Measurements from ENCODE around the gene SVIL.
A peak's percentile ranks its signal among the peaks of the same experiment; 100 is the strongest.
"Not testable (repeated sequence)": the region's sequence is repeated elsewhere in the genome, so short reads cannot be mapped to it uniquely, and the experiment has no call there.

Gene SVIL

GRCh38 chr10:29607576-29607975 lies 27.2 kb downstream of the SVIL start:
- Histone ChIP-seq H3K9ac (ENCODE audit: low read depth in 1 of 2, low read length in 2 of 2) (no peak overlapping the region), H3K27ac (ENCODE audit: low read depth in 2 of 2, low read length in 2 of 2) (no peak overlapping the region), H3K36me3 (ENCODE audit: control insufficient read depth in 2 of 2, insufficient read depth in 2 of 2, low read length in 2 of 2) (peaks cover 0 to 5% of the 10 kb centered on the region in 2 donors), H3K4me3 (ENCODE audit: low read length in 2 of 2) (no peak overlapping the region), H3K4me1 (ENCODE audit: control insufficient read depth in 2 of 2, insufficient read depth in 2 of 2, low read length in 2 of 2) (no peaks in the 10 kb centered on the region), H3K9me3 (ENCODE audit: control insufficient read depth in 2 of 2, low read length in 2 of 2) (no peaks in the 10 kb centered on the region), H3K27me3 (ENCODE audit: control insufficient read depth in 2 of 2, insufficient read depth in 2 of 2, low read length in 2 of 2) (no peaks in the 10 kb centered on the region)

GRCh38 chr10:29606693-29607092 lies 28.1 kb downstream of the SVIL start:
- H3K36me3 ChIP-seq (ENCODE audit: control insufficient read depth in 2 of 2, insufficient read depth in 2 of 2, low read length in 2 of 2); H3K9me3 ChIP-seq (ENCODE audit: control insufficient read depth in 2 of 2, low read length in 2 of 2); H3K27me3 ChIP-seq (ENCODE audit: control insufficient read depth in 2 of 2, insufficient read depth in 2 of 2, low read length in 2 of 2); H3K4me3 ChIP-seq (ENCODE audit: low read length in 2 of 2); H3K27ac ChIP-seq (ENCODE audit: low read depth in 2 of 2, low read length in 2 of 2); H3K4me1 ChIP-seq (ENCODE audit: control insufficient read depth in 2 of 2, insufficient read depth in 2 of 2, low read length in 2 of 2); H3K9ac ChIP-seq (ENCODE audit: low read depth in 1 of 2, low read length in 2 of 2): not testable (repeated sequence)

DNA sequence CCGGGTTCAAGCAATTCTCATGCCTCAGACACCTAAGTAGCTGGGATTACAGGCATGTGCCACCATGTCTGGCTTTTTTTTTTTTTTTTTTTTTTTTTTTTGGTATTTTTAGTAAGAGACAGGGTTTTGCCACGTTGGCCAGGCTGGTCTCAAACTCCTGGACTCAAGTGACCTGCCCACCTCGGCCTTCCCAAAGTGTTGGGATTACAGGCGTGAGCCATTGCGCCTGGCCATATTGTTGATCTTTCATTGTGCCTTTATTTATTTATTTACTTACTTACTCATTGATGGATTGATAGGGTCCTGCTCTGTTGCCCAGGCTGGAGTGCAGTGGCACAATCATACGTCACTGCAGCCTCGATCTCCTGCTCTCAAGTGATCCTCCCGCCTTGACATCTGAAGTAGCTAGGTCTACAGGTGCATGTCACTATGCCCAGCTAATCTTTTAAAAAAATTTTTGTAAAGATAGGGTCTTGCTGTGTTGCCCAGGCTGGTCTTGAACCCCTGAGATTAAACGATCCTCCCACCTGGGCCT lies 30.4 kb downstream of the SVIL start:
- Histone ChIP-seq H3K4me1 (ENCODE audit: control insufficient read depth in 2 of 2, insufficient read depth in 2 of 2, low read length in 2 of 2) (no peaks in the 10 kb centered on the region), H3K27me3 (ENCODE audit: control insufficient read depth in 2 of 2, insufficient read depth in 2 of 2, low read length in 2 of 2) (no peaks in the 10 kb centered on the region)

GRCh38 chr10:29603223-29603896 lies 31.4 kb downstream of the SVIL start:
- H3K27me3 ChIP-seq (ENCODE audit: control insufficient read depth in 2 of 2, insufficient read depth in 2 of 2, low read length in 2 of 2): no peaks in the 10 kb centered on the region
- H3K36me3 ChIP-seq (ENCODE audit: control insufficient read depth in 2 of 2, insufficient read depth in 2 of 2, low read length in 2 of 2): peaks cover 3 to 4% of the 10 kb centered on the region in 2 donors
- H3K9me3 ChIP-seq (ENCODE audit: control insufficient read depth in 2 of 2, low read length in 2 of 2): no peaks in the 10 kb centered on the region
- no peak overlapping the region for H3K4me3 ChIP-seq (ENCODE audit: low read length in 2 of 2)
- H3K9ac ChIP-seq (ENCODE audit: low read depth in 1 of 2, low read length in 2 of 2): no peak overlapping the region
- no peak overlapping the region for H3K27ac ChIP-seq (ENCODE audit: low read depth in 2 of 2, low read length in 2 of 2)
- H3K4me1 ChIP-seq (ENCODE audit: control insufficient read depth in 2 of 2, insufficient read depth in 2 of 2, low read length in 2 of 2): no peaks in the 10 kb centered on the region

More for the DNA sequence above, 30.4 kb downstream of the SVIL start:
- Histone ChIP-seq H3K27ac (ENCODE audit: low read depth in 2 of 2, low read length in 2 of 2) (no peak overlapping the region), H3K36me3 (ENCODE audit: control insufficient read depth in 2 of 2, insufficient read depth in 2 of 2, low read length in 2 of 2) (peaks cover 4 to 6% of the 10 kb centered on the region in 2 donors), H3K9ac (ENCODE audit: low read depth in 1 of 2, low read length in 2 of 2) (no peak overlapping the region), H3K4me3 (ENCODE audit: low read length in 2 of 2) (no peak overlapping the region), H3K9me3 (ENCODE audit: control insufficient read depth in 2 of 2, low read length in 2 of 2) (no peaks in the 10 kb centered on the region)

GRCh38 chr10:29600821-29601220 lies 34.0 kb downstream of the SVIL start:
- Histone ChIP-seq H3K9me3 (ENCODE audit: control insufficient read depth in 2 of 2, low read length in 2 of 2) (no peaks in the 10 kb centered on the region), H3K4me3 (ENCODE audit: low read length in 2 of 2) (no peak overlapping the region), H3K4me1 (ENCODE audit: control insufficient read depth in 2 of 2, insufficient read depth in 2 of 2, low read length in 2 of 2) (no peaks in the 10 kb centered on the region), H3K27me3 (ENCODE audit: control insufficient read depth in 2 of 2, insufficient read depth in 2 of 2, low read length in 2 of 2) (no peaks in the 10 kb centered on the region), H3K9ac (ENCODE audit: low read depth in 1 of 2, low read length in 2 of 2) (no peak overlapping the region), H3K27ac (ENCODE audit: low read depth in 2 of 2, low read length in 2 of 2) (no peak overlapping the region), H3K36me3 (ENCODE audit: control insufficient read depth in 2 of 2, insufficient read depth in 2 of 2, low read length in 2 of 2) (peaks cover 4 to 5% of the 10 kb centered on the region in 2 donors)

DNA sequence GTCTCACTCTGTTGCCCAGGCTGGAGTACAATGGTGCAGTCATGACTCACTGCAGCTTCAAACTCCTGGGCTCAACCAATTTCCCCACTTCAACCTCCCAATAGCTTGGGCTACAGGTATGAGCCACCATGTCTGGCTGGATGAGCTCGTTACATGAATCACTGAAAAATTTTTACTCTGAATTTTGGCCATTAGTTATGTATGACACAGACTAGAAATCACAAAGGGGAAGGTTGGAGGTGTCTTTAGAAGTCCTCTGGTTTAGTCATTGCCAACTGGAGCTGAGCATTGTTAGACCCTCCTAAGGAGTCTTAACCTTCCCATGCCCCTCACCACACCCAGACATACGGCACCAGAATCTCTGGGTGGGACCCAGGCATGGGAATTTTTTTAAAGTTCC lies 34.7 kb downstream of the SVIL start:
- no peak overlapping the region for H3K4me3 ChIP-seq (ENCODE audit: low read length in 2 of 2)
- peaks cover 7 to 8% of the 10 kb centered on the region in 2 donors for H3K36me3 ChIP-seq (ENCODE audit: control insufficient read depth in 2 of 2, insufficient read depth in 2 of 2, low read length in 2 of 2)
- no peaks in the 10 kb centered on the region for H3K27me3 ChIP-seq (ENCODE audit: control insufficient read depth in 2 of 2, insufficient read depth in 2 of 2, low read length in 2 of 2)
- H3K27ac ChIP-seq (ENCODE audit: low read depth in 2 of 2, low read length in 2 of 2): no peak overlapping the region
- H3K9ac ChIP-seq (ENCODE audit: low read depth in 1 of 2, low read length in 2 of 2): no peak overlapping the region
- H3K9me3 ChIP-seq (ENCODE audit: control insufficient read depth in 2 of 2, low read length in 2 of 2): no peaks in the 10 kb centered on the region
- no peaks in the 10 kb centered on the region for H3K4me1 ChIP-seq (ENCODE audit: control insufficient read depth in 2 of 2, insufficient read depth in 2 of 2, low read length in 2 of 2)

DNA sequence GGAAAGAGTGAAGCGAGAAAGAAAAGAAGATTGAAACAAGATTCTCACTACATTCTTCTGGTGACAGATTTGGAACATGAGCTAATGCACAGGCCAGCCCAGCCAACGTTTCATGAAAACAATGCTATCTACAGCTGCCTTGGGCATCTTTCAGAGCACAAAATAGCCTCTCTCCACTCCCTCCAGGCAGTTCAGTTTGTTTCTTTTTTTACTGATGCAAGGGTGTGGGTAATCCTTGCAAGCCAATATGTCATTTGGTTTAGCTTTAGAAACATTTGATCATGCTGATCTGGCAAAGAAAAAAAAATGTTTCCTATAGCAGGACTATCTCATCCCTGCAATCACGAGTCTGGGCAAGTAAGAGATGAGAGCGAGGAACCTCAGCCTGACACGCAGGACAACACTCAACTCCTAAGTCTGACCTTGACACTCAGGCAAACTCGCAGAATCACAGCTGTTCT lies 35.9 kb downstream of the SVIL start:
- Histone ChIP-seq H3K36me3 (ENCODE audit: control insufficient read depth in 2 of 2, insufficient read depth in 2 of 2, low read length in 2 of 2) (peaks cover 7 to 10% of the 10 kb centered on the region in 2 donors), H3K27ac (ENCODE audit: low read depth in 2 of 2, low read length in 2 of 2) (peak overlapping the region in 1 of 2 donors; percentile 12), H3K9me3 (ENCODE audit: control insufficient read depth in 2 of 2, low read length in 2 of 2) (no peaks in the 10 kb centered on the region), H3K27me3 (ENCODE audit: control insufficient read depth in 2 of 2, insufficient read depth in 2 of 2, low read length in 2 of 2) (no peaks in the 10 kb centered on the region), H3K4me1 (ENCODE audit: control insufficient read depth in 2 of 2, insufficient read depth in 2 of 2, low read length in 2 of 2) (no peaks in the 10 kb centered on the region), H3K4me3 (ENCODE audit: low read length in 2 of 2) (no peak overlapping the region), H3K9ac (ENCODE audit: low read depth in 1 of 2, low read length in 2 of 2) (no peak overlapping the region)

DNA sequence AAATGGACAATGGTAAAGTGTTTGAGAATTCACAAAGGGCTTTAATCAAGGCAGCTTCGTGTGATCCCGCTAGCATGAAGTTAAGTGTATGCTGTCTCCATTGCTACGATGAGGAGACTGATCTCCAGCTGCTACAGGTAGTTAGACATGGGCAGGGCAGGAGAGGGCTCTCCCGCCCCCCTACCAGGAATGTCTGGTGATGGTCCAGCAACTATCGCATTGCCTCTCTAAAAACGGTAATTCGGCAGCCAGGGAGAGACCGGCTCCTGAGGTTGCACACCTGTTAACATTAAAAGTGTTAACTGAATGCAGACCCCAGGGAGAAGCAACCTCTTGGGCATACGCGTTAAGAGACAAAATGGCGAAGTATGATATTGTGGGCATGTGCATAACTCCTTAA lies 37.9 kb downstream of the SVIL start:
- Histone ChIP-seq H3K9me3 (ENCODE audit: control insufficient read depth in 2 of 2, low read length in 2 of 2) (no peaks in the 10 kb centered on the region), H3K27me3 (ENCODE audit: control insufficient read depth in 2 of 2, insufficient read depth in 2 of 2, low read length in 2 of 2) (no peaks in the 10 kb centered on the region), H3K9ac (ENCODE audit: low read depth in 1 of 2, low read length in 2 of 2) (no peak overlapping the region), H3K36me3 (ENCODE audit: control insufficient read depth in 2 of 2, insufficient read depth in 2 of 2, low read length in 2 of 2) (peaks cover 7 to 8% of the 10 kb centered on the region in 2 donors), H3K4me3 (ENCODE audit: low read length in 2 of 2) (no peak overlapping the region), H3K4me1 (ENCODE audit: control insufficient read depth in 2 of 2, insufficient read depth in 2 of 2, low read length in 2 of 2) (peaks cover 0 to 1% of the 10 kb centered on the region in 2 donors), H3K27ac (ENCODE audit: low read depth in 2 of 2, low read length in 2 of 2) (no peak overlapping the region)

GRCh38 chr10:29596356-29596755 lies 38.4 kb downstream of the SVIL start:
- Histone ChIP-seq H3K9me3 (ENCODE audit: control insufficient read depth in 2 of 2, low read length in 2 of 2) (no peaks in the 10 kb centered on the region), H3K4me3 (ENCODE audit: low read length in 2 of 2) (no peak overlapping the region), H3K27ac (ENCODE audit: low read depth in 2 of 2, low read length in 2 of 2) (no peak overlapping the region), H3K36me3 (ENCODE audit: control insufficient read depth in 2 of 2, insufficient read depth in 2 of 2, low read length in 2 of 2) (peaks cover 4 to 8% of the 10 kb centered on the region in 2 donors), H3K4me1 (ENCODE audit: control insufficient read depth in 2 of 2, insufficient read depth in 2 of 2, low read length in 2 of 2) (peaks cover 0 to 6% of the 10 kb centered on the region in 2 donors), H3K9ac (ENCODE audit: low read depth in 1 of 2, low read length in 2 of 2) (no peak overlapping the region), H3K27me3 (ENCODE audit: control insufficient read depth in 2 of 2, insufficient read depth in 2 of 2, low read length in 2 of 2) (no peaks in the 10 kb centered on the region)

DNA sequence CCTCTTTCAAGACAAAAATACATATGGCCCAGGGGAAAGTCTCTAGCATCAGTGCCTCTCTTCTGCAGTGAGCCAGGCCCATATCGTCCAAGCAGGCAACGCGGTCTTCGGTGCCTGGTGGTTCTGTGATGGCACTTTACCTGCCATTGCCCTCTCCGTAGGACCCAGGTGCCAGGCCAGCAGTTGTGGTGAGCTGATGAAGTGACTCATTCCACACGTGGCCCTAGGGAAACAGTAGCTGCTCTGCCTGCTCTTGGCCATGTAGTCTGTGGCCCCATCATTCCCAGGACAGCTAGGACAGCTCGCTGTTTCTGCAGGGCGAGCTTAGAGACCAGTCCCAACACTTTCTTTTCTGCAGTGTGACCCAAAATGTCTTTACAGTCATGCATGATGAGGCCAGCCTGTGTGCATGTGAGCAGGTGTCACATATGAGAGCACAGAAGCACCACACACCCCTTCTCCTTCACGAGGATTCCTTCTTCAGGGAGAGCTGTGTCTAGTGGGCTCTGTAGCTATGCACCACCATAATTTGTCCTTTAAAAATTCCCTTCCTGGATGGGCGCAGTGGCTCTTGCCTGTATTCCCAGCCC lies 39.0 kb downstream of the SVIL start:
- peaks cover 4 to 8% of the 10 kb centered on the region in 2 donors for H3K36me3 ChIP-seq (ENCODE audit: control insufficient read depth in 2 of 2, insufficient read depth in 2 of 2, low read length in 2 of 2)
- no peaks in the 10 kb centered on the region for H3K27me3 ChIP-seq (ENCODE audit: control insufficient read depth in 2 of 2, insufficient read depth in 2 of 2, low read length in 2 of 2)
- H3K9me3 ChIP-seq (ENCODE audit: control insufficient read depth in 2 of 2, low read length in 2 of 2): no peaks in the 10 kb centered on the region
- no peak overlapping the region for H3K9ac ChIP-seq (ENCODE audit: low read depth in 1 of 2, low read length in 2 of 2)
- no peak overlapping the region for H3K27ac ChIP-seq (ENCODE audit: low read depth in 2 of 2, low read length in 2 of 2)
- H3K4me1 ChIP-seq (ENCODE audit: control insufficient read depth in 2 of 2, insufficient read depth in 2 of 2, low read length in 2 of 2): peaks cover 5 to 10% of the 10 kb centered on the region in 2 donors
- H3K4me3 ChIP-seq (ENCODE audit: low read length in 2 of 2): no peak overlapping the region
